H9 (cell line): ENCODE measurements around the gene HDAC7. TPM values are rescaled to one million over a fixed set of nuclear protein-coding genes. Genes with fewer than 3 reads are reported as not detected.

Experiments
- DNase-seq: peaks from one replicate; pipeline ENCODE4 v3.0.0-alpha.2; 2017
- H2AFZ ChIP-seq: one replicate; pipeline ENCODE4 v1.6.1; 2013; ENCODE audit warnings: mild to moderate bottlenecking, low read length, control low read depth, moderate library complexity
- H2AK5ac ChIP-seq: 2 replicates; pipeline ENCODE4 v1.6.1; 2013; ENCODE audit warnings: low read length, control low read depth, mixed read lengths; ENCODE audit not compliant: insufficient read length
- H2BK120ac ChIP-seq: one replicate; pipeline ENCODE4 v1.6.1; 2013; ENCODE audit warnings: low read depth, mild to moderate bottlenecking, low read length, control low read depth, inconsistent platforms; ENCODE audit not compliant: poor library complexity, severe bottlenecking
- H2BK12ac ChIP-seq: 2 replicates; pipeline ENCODE4 v1.6.1; 2013; ENCODE audit warnings: low read length, control low read depth, mixed read lengths, low read depth; ENCODE audit not compliant: insufficient read length
- H2BK15ac ChIP-seq: 2 replicates; pipeline ENCODE4 v1.6.1; 2013; ENCODE audit warnings: low read depth, low read length, control low read depth
- H2BK20ac ChIP-seq: one replicate; pipeline ENCODE4 v1.6.1; 2013; ENCODE audit warnings: low read depth, mild to moderate bottlenecking, low read length, control low read depth, inconsistent platforms; ENCODE audit not compliant: poor library complexity, severe bottlenecking
- H2BK5ac ChIP-seq: 2 replicates; pipeline ENCODE4 v1.6.1; 2013; ENCODE audit warnings: low read length, control low read depth, mixed read lengths; ENCODE audit not compliant: insufficient read length
- H3K14ac ChIP-seq: 2 replicates; pipeline ENCODE4 v1.6.1; 2013; ENCODE audit warnings: low read length, control low read depth; ENCODE audit not compliant: insufficient read depth
- H3K18ac ChIP-seq: 2 replicates; pipeline ENCODE4 v1.6.1; 2013; ENCODE audit warnings: low read depth, mild to moderate bottlenecking, mixed read lengths, low read length, control low read depth; ENCODE audit not compliant: insufficient read length
- H3K23ac ChIP-seq: 2 replicates; pipeline ENCODE4 v1.6.1; 2013; ENCODE audit warnings: low read length, control low read depth, mixed read lengths, low read depth; ENCODE audit not compliant: insufficient read length
- H3K23me2 ChIP-seq: 2 replicates; pipeline ENCODE4 v1.6.1; 2013; ENCODE audit warnings: low read depth, mild to moderate bottlenecking, mixed read lengths, low read length, control low read depth; ENCODE audit not compliant: insufficient read length, poor library complexity, severe bottlenecking
- H3K27ac ChIP-seq: 2 replicates; pipeline ENCODE4 v1.5.1; 2013; ENCODE audit warnings: low read length, control low read depth, mixed read lengths, low read depth; ENCODE audit not compliant: insufficient read length
- H3K27me3 ChIP-seq: 2 replicates; pipeline ENCODE4 v1.6.1; 2013; ENCODE audit warnings: low read length, control low read depth, inconsistent platforms; ENCODE audit not compliant: insufficient read depth
- H3K4ac ChIP-seq: 2 replicates; pipeline ENCODE4 v1.6.1; 2013; ENCODE audit warnings: low read depth, mild to moderate bottlenecking, control low read depth, inconsistent platforms, low read length, moderate library complexity
- H3K4me1 ChIP-seq: 2 replicates; pipeline ENCODE4 v1.6.1; 2013; ENCODE audit warnings: low read length, control low read depth, inconsistent platforms; ENCODE audit not compliant: insufficient read depth
- H3K4me2 ChIP-seq: 2 replicates; pipeline ENCODE4 v1.6.1; 2013; ENCODE audit warnings: low read length, control low read depth, mixed read lengths; ENCODE audit not compliant: insufficient read length, insufficient read depth
- H3K56ac ChIP-seq: 2 replicates; pipeline ENCODE4 v1.6.1; 2013; ENCODE audit warnings: low read depth, mild to moderate bottlenecking, mixed read lengths, low read length, control low read depth; ENCODE audit not compliant: insufficient read length
- H3K79me1 ChIP-seq: 2 replicates; pipeline ENCODE4 v1.6.1; 2013; ENCODE audit warnings: low read depth, mild to moderate bottlenecking, moderate library complexity, low read length, control low read depth, inconsistent platforms; ENCODE audit not compliant: insufficient read depth, poor library complexity, severe bottlenecking
- H3K79me2 ChIP-seq: 2 replicates; pipeline ENCODE4 v1.6.1; 2013; ENCODE audit warnings: low read length, control low read depth, inconsistent platforms; ENCODE audit not compliant: insufficient read depth
- H3K9ac ChIP-seq: 2 replicates; pipeline ENCODE4 v1.6.1; 2013; ENCODE audit warnings: low read length, control low read depth, mixed read lengths; ENCODE audit not compliant: insufficient read length; ENCODE audit errors: extremely low read depth
- H3K9me3 ChIP-seq: one replicate; pipeline ENCODE4 v1.6.1; 2013; ENCODE audit warnings: low read depth, low read length, inconsistent platforms; ENCODE audit not compliant: control insufficient read depth
- H3T11ph ChIP-seq: one replicate; pipeline ENCODE4 v1.6.1; 2013; ENCODE audit warnings: mild to moderate bottlenecking, low read length, control low read depth, inconsistent platforms
- H4K20me1 ChIP-seq: one replicate; pipeline ENCODE4 v1.6.1; 2013; ENCODE audit not compliant: control insufficient read depth, insufficient read length, insufficient read depth
- H4K5ac ChIP-seq: 2 replicates; pipeline ENCODE4 v1.6.1; 2013; ENCODE audit warnings: low read depth, mild to moderate bottlenecking, mixed read lengths, low read length, control low read depth; ENCODE audit not compliant: insufficient read length
- H4K8ac ChIP-seq: replicated peaks from 2 replicates; pipeline ENCODE4 v1.6.1; 2013; ENCODE audit warnings: low read length, control low read depth, mixed read lengths, low read depth; ENCODE audit not compliant: insufficient read length
- H4K91ac ChIP-seq: 2 replicates; pipeline ENCODE4 v1.6.1; 2013; ENCODE audit warnings: low read depth, mild to moderate bottlenecking, moderate library complexity, mixed read lengths, low read length, control low read depth; ENCODE audit not compliant: insufficient read length
- H3K27ac Mint-ChIP-seq, 3 experiments: 2 replicates in 2 of 3; 3 replicates in 1 of 3; pipeline ENCODE4 v1.8.0; 2020 to 2021; ENCODE audit warnings: mixed read lengths in 3 of 3, mild to moderate bottlenecking in 1 of 3, moderate library complexity in 1 of 3
- H3K27me3 Mint-ChIP-seq: 2 replicates; pipeline ENCODE4 v1.8.0; 2021; ENCODE audit warnings: low read depth, mild to moderate bottlenecking, moderate library complexity, mixed read lengths
- H3K36me3 Mint-ChIP-seq, 3 experiments: 2 replicates in 2 of 3; 3 replicates in 1 of 3; pipeline ENCODE4 v1.8.0; 2020 to 2021; ENCODE audit warnings: low read depth in 3 of 3, mixed read lengths in 3 of 3; ENCODE audit not compliant: insufficient read depth in 1 of 3
- H3K4me1 Mint-ChIP-seq, 2 experiments: 2 replicates each; pipeline ENCODE4 v1.8.0; 2020; ENCODE audit warnings: mixed read lengths in 2 of 2
- H3K4me3 Mint-ChIP-seq, 2 experiments: 2 replicates in 1 of 2; 3 replicates in 1 of 2; pipeline ENCODE4 v1.8.0; 2020 to 2021; ENCODE audit warnings: mild to moderate bottlenecking in 2 of 2, mixed read lengths in 2 of 2, moderate library complexity in 1 of 2
- H3K9me3 Mint-ChIP-seq, 2 experiments: 2 replicates in 1 of 2; 3 replicates in 1 of 2; pipeline ENCODE4 v1.8.0; 2020; ENCODE audit warnings: mild to moderate bottlenecking in 2 of 2, mixed read lengths in 2 of 2, moderate library complexity in 1 of 2
- WGBS: extraction: QIAGEN DNeasy Blood & Tissue Kit; methylation state at CpG from one replicate; pipeline ENCODE4 v1.1.7; 2013; ENCODE audit warnings: missing lambda C conversion rate, low lambda C conversion rate, mixed read lengths; ENCODE audit not compliant: insufficient read length; ENCODE audit errors: extremely low coverage; 5-methylcytosine and 5-hydroxymethylcytosine counted together
- total RNA-seq: library from RNA; stranded (reverse); gene quantifications from 2 replicates; pipeline ENCODE4 v1.2.1, GENCODE V29; 2021
- TF ChIP-seq, protein P1 (sequence below): fragments of 200-600 bp; sonication (generic); conservative IDR thresholded peaks from 3 replicates; pipeline ENCODE4 v1.8.0; 2021; ENCODE audit warnings: antibody characterized with exemption, mild to moderate bottlenecking

HDAC7 gene
- total RNA-seq, 1 experiment from 2014 or later, result 72.1 TPM

DNA sequence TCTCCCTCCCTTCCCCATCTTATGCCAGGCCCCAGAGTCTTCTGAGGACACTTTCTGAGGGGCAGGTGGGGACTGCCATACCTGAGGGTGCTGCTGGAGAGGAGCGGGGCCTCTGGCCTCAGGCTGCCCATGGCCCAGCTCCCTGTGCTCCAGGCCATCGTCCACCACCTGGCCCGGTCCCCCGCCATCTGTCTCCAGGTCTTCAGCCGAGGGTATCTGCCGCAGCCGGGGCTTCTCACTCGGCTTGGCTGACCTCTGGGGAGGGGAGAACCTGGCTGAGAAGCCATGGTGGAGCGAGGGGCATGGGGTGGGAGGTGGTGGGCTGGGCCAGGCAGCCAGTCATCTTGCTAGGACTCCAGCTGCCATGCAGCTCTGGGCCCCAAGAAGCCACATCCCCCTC lies 25.0 kb downstream of the HDAC7 start:
- Histone ChIP-seq H3K4me2 (no peak overlapping the region), H3K79me2 (no peaks in the 10 kb centered on the region), H2AFZ (no peak overlapping the region), H2BK20ac (no peak overlapping the region), H3K56ac (no peak overlapping the region), H4K20me1 (peaks cover 2% of the 10 kb centered on the region), H4K5ac (no peak overlapping the region), H3K27me3 (no peaks in the 10 kb centered on the region), H2BK120ac (no peak overlapping the region), H3K9ac (no peak overlapping the region), H3K4me1 (no peaks in the 10 kb centered on the region), H3K9me3 (no peaks in the 10 kb centered on the region), H2BK15ac (no peak overlapping the region), H2BK5ac (no peak overlapping the region), H4K91ac (no peak overlapping the region), H4K8ac (no peak overlapping the region), H3K18ac (no peak overlapping the region), H2AK5ac (no peak overlapping the region), H3K14ac (no peak overlapping the region), H3K23me2 (no peaks in the 10 kb centered on the region), H3T11ph (no peak overlapping the region), H3K27ac (no peak overlapping the region), H2BK12ac (no peak overlapping the region), H3K79me1 (no peaks in the 10 kb centered on the region), H3K23ac (no peak overlapping the region), H3K4ac (no peak overlapping the region)
- H3K36me3 Mint-ChIP-seq, result peaks cover 25 to 53% (median 51%) of the 10 kb centered on the region in 3 experiments; a peak in 6 of 7 replicates
- no peaks in the 10 kb centered on the region; a peak in 1 of 5 replicates for H3K9me3 Mint-ChIP-seq
- no peak overlapping the region for H3K27ac Mint-ChIP-seq
- peaks cover 2 to 18% of the 10 kb centered on the region in 2 experiments; a peak in 2 of 4 replicates for H3K4me1 Mint-ChIP-seq
- WGBS, result no CpG with 5 or more reads among the region's 9 CpGs
- no peak for DNase-seq
- H3K27me3 Mint-ChIP-seq, result no peaks in the 10 kb centered on the region
- H3K4me3 Mint-ChIP-seq, result no peak overlapping the region
- TF ChIP-seq, protein P1, sequence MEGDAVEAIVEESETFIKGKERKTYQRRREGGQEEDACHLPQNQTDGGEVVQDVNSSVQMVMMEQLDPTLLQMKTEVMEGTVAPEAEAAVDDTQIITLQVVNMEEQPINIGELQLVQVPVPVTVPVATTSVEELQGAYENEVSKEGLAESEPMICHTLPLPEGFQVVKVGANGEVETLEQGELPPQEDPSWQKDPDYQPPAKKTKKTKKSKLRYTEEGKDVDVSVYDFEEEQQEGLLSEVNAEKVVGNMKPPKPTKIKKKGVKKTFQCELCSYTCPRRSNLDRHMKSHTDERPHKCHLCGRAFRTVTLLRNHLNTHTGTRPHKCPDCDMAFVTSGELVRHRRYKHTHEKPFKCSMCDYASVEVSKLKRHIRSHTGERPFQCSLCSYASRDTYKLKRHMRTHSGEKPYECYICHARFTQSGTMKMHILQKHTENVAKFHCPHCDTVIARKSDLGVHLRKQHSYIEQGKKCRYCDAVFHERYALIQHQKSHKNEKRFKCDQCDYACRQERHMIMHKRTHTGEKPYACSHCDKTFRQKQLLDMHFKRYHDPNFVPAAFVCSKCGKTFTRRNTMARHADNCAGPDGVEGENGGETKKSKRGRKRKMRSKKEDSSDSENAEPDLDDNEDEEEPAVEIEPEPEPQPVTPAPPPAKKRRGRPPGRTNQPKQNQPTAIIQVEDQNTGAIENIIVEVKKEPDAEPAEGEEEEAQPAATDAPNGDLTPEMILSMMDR, result no peak
